ENCODE data around the gene GCSH.
"Not testable (repeated sequence)": the region's sequence is repeated elsewhere in the genome, so short reads cannot be mapped to it uniquely, and the experiment has no call there.

GCSH gene

DNA sequence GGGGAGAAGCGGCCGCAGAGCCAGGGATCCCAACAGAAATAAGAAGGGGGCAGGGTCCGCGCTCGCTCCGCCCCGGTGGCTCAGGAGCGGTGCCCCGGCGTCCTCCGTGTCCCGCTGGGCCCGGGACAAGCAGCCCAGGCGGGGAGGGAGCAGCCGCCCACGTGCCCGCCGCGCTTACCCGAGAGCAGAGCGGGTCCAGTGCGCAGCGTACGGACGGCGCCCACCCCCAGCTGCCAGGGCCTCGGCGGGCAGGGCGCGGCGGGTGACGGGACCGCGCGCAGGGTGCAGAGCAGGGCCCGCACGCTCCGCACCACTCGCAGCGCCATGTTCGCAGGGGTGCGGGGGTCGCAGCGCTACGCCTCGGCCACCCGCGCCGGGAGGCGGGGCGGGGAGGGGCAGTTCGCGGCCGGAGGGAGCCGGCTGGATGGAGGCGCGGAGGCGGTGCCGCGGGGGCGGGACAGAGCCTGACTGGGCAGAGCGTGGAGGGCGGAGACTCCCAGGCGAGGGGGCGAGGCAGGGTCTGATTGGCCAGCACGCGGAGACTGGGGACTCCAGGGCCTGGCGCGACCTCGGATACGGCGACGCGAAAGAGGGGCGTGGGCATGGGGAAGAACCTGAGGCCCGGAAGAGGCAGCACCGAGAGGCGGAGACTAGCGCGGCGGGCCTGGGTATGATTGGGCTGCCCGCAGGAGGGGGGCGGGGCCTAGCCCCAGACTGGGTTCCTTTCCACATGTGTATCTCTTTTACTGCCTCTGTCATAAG, at the start of gene GCSH:
Gene GCSH, minus strand, starts transcription at position 443 of the 762 bp plus-strand sequence. Its CDS starts 117 bp downstream, at position 326.
- DNase-seq: peak; percentile 99

- no peak for DNase-seq
Measured at GRCh38 chr16:81143921-81144471, 47.8 kb upstream of the GCSH start.

GRCh38 chr16:81142864-81143263, 46.7 kb upstream of the GCSH start:
- no peak for DNase-seq

DNA sequence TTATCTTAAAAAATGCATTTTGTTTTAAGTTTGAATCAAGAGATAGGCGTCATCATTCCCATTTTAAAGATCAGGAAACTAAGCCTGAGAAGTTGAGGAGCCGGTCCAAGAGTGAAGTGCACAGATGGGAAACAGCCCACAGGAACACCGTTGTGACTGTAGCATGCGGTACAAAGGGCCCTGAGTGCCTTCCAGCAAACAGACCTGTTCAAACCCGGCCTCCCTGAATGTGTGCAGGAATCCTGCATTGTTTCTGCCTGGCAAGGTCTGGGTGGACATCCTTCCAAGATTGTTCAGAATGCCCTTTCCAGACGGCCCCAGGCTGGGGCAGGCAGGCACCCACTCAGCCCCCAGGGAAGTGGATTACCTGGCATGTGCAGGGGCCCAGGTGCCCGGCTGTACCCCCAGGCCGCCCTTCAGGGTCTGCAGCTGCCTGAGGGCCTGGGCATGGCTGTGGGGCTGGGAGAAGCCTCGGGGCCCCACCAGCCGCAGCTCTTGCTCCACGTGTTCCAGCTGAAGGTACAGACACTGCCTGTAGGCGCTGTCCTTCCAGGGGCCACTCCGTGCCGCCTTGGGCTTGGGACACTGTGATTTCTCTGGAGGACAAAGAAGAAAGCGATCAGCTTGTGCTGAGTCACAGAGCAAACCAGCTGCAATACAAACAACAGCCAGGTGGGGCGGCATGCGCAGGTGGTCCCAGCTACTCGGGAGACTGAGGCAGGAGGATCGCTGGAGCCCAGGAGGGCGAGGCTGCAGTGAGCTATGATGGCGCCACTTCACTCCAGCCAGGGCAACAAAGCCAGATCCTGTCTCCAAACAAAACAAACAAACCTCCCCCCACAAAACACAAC, 45.0 kb upstream of the GCSH start:
- DNase-seq: peak; percentile 26

DNA sequence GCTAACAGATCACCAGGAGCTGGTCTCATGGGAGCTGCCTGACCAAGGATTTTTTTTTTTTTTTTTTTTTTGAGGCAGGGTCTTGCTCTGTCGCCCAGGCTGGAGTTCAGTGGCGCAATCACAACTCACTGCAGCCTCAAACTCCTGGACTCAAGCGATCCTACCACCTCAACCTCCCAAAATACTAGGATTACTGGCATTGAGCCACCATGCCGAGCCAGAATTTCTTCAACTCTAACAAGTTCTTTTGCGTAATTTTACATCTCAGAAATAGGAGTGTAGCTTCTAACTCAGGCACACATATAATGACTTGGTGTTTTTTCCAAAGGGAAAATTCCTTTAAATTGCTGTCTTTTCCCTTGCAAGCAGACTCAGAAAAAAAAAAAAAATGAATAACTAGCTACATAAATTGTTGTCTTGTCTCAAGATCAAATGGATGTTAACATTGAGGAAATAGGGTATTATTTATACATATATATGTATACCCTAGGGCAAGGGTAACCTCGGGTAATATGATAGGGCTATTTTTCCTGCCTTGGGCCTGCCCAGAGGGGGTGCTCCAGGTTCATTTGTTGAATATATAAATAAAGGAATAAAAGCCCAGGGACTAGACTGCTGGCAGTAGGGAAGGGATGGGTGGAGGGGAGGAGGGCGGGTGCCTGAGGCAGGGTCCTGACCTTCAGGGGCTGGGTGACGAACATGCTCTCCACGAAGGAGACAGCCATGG, 42.8 kb upstream of the GCSH start:
- no peak for DNase-seq

- no peak for DNase-seq
Measured at GRCh38 chr16:81137754-81138153, 41.6 kb upstream of the GCSH start.

DNA sequence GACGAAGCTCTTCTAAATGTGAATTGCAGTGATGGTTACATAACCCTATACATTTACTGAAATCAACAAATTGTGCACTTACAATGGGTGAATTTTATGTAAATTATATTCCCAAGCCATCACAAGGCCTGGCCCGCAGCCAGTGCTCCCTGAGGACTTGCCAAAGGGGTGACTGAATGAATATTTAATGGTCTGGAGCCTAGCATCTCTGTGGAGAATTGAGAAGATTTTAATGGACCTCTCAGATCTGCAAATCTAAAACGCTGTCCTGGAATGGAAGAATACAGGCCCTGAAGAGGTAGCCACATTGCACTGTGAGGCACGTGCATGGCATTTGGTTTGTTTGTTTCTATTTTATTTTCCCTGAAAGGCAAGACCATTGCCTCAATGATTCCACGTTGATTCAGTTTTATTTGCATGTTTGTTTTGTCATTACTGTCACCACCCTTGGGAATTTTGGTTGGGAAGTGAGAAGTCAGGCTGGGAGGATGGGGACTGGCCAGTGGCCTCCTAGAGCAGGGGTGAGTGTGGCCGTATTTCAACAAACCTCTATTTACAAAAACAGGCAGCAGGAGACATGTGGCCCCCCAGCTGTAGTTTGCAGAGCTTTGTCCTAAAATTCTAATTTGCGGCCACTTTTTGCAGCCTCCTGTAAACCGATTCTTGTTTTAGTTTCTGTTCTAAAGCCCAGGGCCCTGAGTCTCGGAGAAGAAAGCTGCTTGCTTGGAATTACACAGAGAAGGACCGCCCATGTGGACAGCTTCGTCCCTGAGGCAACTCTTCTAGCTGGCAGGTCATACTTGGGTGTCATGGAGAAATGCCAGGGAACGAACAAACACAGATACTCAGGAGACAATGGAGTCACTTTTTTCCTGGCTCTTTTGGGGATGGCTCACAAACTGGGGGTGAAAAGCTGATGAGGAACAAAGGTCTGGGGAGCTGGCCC, 40.5 kb upstream of the GCSH start:
- DNase-seq: no peak

DNA sequence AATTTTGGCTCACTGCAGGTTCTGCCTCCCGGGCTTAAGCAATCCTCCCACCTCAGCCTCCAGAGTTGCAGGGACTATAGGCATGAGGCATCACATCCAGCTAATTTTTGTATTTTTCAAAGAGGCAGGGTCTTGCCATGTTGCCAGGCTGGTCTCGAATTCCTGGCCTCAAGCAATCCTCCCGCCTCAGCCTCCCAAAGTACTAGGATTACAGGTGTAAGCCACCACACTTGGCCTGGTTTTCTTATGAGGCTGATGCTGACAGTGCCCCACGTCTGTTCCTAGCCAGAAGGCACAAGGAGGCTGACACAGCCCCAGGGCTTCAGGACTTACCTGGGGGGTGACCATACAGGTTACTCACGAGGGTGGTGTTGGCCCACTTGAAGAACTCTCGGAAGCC, 33.9 kb upstream of the GCSH start:
- no peak for DNase-seq

DNA sequence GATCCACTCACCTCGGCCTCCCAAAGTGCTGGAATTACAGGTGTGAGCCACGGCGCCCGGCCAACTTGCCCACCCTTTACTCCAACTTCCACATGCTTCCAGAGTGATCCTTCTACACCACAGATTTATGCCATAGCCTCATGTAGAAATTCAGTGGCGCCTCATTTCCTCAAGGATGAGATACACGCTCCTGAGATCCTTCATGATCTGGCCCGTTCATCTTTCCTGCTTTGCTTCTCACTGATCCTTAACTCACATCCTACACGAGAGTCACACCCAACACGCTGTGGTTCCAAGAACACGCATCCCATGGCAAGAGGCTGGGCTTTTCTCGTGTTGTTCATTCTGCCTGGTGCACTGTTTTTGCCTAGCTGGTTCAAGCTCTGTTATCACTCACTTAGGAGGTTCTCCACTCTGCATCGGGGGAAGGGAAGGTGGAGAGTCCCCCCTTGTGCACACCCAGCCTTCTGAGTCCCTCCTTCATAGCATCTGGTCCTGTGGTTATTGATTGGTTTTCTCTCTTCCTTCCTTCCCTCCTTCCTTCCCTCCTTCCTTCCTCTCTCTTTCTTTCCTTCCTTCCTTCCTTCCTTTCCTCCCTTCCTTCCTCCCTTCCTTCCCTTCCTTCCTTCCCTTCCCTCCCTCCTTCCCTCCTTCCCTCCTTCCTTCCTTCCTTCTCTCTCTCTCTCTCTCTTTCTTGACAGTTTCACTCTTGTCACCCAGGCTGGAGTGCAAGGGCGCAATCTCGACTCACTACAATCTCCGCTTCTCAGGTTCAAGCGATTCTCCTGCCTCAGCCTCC, 32.7 kb upstream of the GCSH start:
- no peak for DNase-seq

- no peak for DNase-seq
Measured at GRCh38 chr16:81127051-81127450, 30.9 kb upstream of the GCSH start.

GRCh38 chr16:81123092-81123852, 27.1 kb upstream of the GCSH start:
- DNase-seq: no peak

DNA sequence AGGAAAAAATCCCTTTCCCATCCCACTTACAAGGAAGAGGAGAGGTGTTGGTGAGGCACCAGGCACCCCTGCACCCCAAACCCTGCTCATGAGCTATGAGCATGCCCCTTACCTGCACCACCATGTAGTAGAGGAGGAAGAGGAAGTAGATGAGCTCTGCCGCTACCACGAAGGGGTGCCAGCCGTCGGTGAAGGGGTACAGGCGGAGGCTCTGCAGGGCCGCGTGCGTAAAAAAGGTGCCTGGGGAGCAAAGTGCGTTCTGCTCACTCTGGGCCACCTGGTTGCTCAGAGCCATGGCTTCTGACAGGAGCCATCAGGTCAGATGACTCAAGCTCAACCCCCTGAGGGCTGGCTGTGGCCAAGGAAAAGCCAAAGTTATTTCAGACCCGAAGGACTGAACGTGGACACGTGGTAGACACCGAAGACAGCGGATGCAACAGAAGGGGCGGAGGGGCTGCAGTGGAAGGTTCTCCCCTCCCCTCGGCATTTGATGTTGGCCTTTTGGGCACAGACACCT, 25.3 kb upstream of the GCSH start:
- DNase-seq: no peak

GRCh38 chr16:81117436-81117835, 21.2 kb upstream of the GCSH start:
- DNase-seq: no peak

- no peak for DNase-seq
Measured at GRCh38 chr16:81116285-81116684, 20.1 kb upstream of the GCSH start.

DNA sequence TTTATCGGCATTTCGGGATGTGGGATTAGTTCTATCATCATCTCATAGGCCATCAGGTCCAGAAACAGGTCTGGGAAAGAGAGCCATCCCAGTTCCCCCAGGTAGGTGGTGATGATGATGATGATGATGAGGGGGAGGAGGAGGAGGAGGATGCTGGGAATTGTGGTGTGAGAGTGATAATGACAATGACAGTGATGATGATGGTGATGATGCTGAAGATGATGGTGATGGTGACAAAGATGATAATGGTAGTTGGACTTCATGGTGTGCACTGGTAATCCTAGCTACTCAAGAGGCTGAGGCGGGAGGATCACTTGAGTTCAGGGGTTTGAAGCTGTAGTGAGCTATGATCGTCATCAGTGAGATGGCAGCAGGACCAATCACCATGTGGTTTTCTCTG, 16.3 kb upstream of the GCSH start:
- no peak for DNase-seq

DNA sequence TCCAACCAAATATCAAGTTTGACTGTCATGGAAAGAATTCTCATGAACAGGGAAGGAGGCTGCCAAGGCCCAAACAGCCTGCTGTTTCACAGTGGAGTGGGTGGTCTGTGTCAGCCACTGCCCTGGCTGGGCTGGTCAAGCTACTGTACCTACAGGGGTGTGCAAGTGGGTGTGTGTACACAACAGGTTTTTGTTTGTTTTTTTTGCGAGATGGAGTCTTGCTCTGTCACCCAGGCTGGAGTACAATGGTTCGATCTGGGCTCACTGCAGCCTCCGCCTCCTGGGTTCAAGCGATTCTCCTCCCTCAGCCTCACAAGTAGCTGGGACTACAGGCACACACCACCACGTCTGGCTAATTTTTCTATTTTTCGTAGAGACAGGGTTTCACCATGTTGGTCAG, 13.1 kb upstream of the GCSH start:
- not testable (repeated sequence) for DNase-seq

- DNase-seq: no peak
Measured at GRCh38 chr16:81107511-81107910, 11.3 kb upstream of the GCSH start.

DNA sequence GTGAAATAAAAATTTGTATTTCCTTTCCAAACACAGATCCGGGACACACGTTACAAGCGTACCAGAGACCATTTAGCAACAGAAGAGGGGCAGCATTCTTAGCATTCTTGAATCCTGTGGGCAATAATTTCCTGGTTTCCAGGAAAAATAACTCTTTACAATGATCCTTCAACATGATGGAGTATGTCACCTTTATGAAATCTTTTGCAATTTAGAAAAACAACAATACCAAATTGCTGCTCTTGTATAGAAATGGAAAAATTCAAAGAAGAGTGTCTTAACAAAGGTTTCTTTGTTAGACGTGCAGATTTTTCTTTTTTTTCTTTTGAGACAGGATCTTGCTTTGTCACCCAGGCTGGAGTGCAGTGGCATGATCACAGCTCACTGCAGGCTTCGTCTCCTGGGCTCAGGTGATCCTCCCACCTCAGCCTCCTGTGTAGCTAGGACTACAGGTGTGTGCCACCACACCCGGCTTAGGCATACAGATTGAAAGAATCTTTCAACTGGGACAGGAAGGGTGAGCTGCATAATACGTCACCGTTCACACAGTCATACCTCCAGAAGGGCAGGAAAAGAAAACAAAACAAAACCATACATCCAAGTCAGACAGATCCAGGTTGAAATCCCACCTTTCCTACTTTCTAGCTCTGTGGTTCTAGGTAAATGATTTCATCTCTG, 10.8 kb upstream of the GCSH start:
- DNase-seq: no peak

DNA sequence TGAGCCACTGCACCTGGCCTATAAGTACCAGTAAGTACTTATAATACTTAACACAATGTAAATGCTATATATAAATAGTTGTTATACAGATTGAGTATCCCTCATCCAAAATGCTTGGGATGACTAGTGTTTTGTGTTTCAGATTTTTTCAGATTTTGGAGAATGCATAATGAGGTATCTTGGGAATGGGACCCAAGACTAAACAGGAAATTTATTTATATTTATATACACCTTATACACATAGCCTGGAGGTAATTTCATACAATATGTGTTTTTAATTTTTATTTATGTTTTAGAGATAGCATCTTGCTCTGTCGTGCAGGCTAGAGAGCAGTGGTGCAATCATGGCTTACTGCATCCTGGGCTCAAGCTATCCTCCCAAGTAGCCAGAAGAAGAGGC, 9.8 kb upstream of the GCSH start:
- DNase-seq: no peak

GRCh38 chr16:81101702-81102101, 5.5 kb upstream of the GCSH start:
- DNase-seq: no peak

All from stimulated activated CD4-positive, alpha-beta T cell treated with anti-CD3 and anti-CD28 coated beads, Interleukin-15, amount 100 ng/mL, for 24 hours (primary cell).